H9 (cell line): ENCODE results near the gene GUCY2F. TPM values are rescaled to one million over a fixed set of nuclear protein-coding genes. Genes with fewer than 3 reads are reported as not detected.

Experiments used
- DNase-seq: peaks from one replicate; pipeline ENCODE4 v3.0.0-alpha.2; 2017
- H2AFZ ChIP-seq: one replicate; pipeline ENCODE4 v1.6.1; 2013; ENCODE audit warnings: mild to moderate bottlenecking, low read length, control low read depth, moderate library complexity
- H2AK5ac ChIP-seq: 2 replicates; pipeline ENCODE4 v1.6.1; 2013; ENCODE audit warnings: low read length, control low read depth, mixed read lengths; ENCODE audit not compliant: insufficient read length
- H2BK120ac ChIP-seq: one replicate; pipeline ENCODE4 v1.6.1; 2013; ENCODE audit warnings: low read depth, mild to moderate bottlenecking, low read length, control low read depth, inconsistent platforms; ENCODE audit not compliant: poor library complexity, severe bottlenecking
- H2BK12ac ChIP-seq: 2 replicates; pipeline ENCODE4 v1.6.1; 2013; ENCODE audit warnings: low read length, control low read depth, mixed read lengths, low read depth; ENCODE audit not compliant: insufficient read length
- H2BK15ac ChIP-seq: 2 replicates; pipeline ENCODE4 v1.6.1; 2013; ENCODE audit warnings: low read depth, low read length, control low read depth
- H2BK20ac ChIP-seq: one replicate; pipeline ENCODE4 v1.6.1; 2013; ENCODE audit warnings: low read depth, mild to moderate bottlenecking, low read length, control low read depth, inconsistent platforms; ENCODE audit not compliant: poor library complexity, severe bottlenecking
- H2BK5ac ChIP-seq: 2 replicates; pipeline ENCODE4 v1.6.1; 2013; ENCODE audit warnings: low read length, control low read depth, mixed read lengths; ENCODE audit not compliant: insufficient read length
- H3K14ac ChIP-seq: 2 replicates; pipeline ENCODE4 v1.6.1; 2013; ENCODE audit warnings: low read length, control low read depth; ENCODE audit not compliant: insufficient read depth
- H3K18ac ChIP-seq: 2 replicates; pipeline ENCODE4 v1.6.1; 2013; ENCODE audit warnings: low read depth, mild to moderate bottlenecking, mixed read lengths, low read length, control low read depth; ENCODE audit not compliant: insufficient read length
- H3K23ac ChIP-seq: 2 replicates; pipeline ENCODE4 v1.6.1; 2013; ENCODE audit warnings: low read length, control low read depth, mixed read lengths, low read depth; ENCODE audit not compliant: insufficient read length
- H3K23me2 ChIP-seq: 2 replicates; pipeline ENCODE4 v1.6.1; 2013; ENCODE audit warnings: low read depth, mild to moderate bottlenecking, mixed read lengths, low read length, control low read depth; ENCODE audit not compliant: insufficient read length, poor library complexity, severe bottlenecking
- H3K27ac ChIP-seq: 2 replicates; pipeline ENCODE4 v1.5.1; 2013; ENCODE audit warnings: low read length, control low read depth, mixed read lengths, low read depth; ENCODE audit not compliant: insufficient read length
- H3K27me3 ChIP-seq: 2 replicates; pipeline ENCODE4 v1.6.1; 2013; ENCODE audit warnings: low read length, control low read depth, inconsistent platforms; ENCODE audit not compliant: insufficient read depth
- H3K4ac ChIP-seq: 2 replicates; pipeline ENCODE4 v1.6.1; 2013; ENCODE audit warnings: low read depth, mild to moderate bottlenecking, control low read depth, inconsistent platforms, low read length, moderate library complexity
- H3K4me1 ChIP-seq: 2 replicates; pipeline ENCODE4 v1.6.1; 2013; ENCODE audit warnings: low read length, control low read depth, inconsistent platforms; ENCODE audit not compliant: insufficient read depth
- H3K4me2 ChIP-seq: 2 replicates; pipeline ENCODE4 v1.6.1; 2013; ENCODE audit warnings: low read length, control low read depth, mixed read lengths; ENCODE audit not compliant: insufficient read length, insufficient read depth
- H3K56ac ChIP-seq: 2 replicates; pipeline ENCODE4 v1.6.1; 2013; ENCODE audit warnings: low read depth, mild to moderate bottlenecking, mixed read lengths, low read length, control low read depth; ENCODE audit not compliant: insufficient read length
- H3K79me1 ChIP-seq: 2 replicates; pipeline ENCODE4 v1.6.1; 2013; ENCODE audit warnings: low read depth, mild to moderate bottlenecking, moderate library complexity, low read length, control low read depth, inconsistent platforms; ENCODE audit not compliant: insufficient read depth, poor library complexity, severe bottlenecking
- H3K79me2 ChIP-seq: 2 replicates; pipeline ENCODE4 v1.6.1; 2013; ENCODE audit warnings: low read length, control low read depth, inconsistent platforms; ENCODE audit not compliant: insufficient read depth
- H3K9ac ChIP-seq: 2 replicates; pipeline ENCODE4 v1.6.1; 2013; ENCODE audit warnings: low read length, control low read depth, mixed read lengths; ENCODE audit not compliant: insufficient read length; ENCODE audit errors: extremely low read depth
- H3K9me3 ChIP-seq: one replicate; pipeline ENCODE4 v1.6.1; 2013; ENCODE audit warnings: low read depth, low read length, inconsistent platforms; ENCODE audit not compliant: control insufficient read depth
- H3T11ph ChIP-seq: one replicate; pipeline ENCODE4 v1.6.1; 2013; ENCODE audit warnings: mild to moderate bottlenecking, low read length, control low read depth, inconsistent platforms
- H4K20me1 ChIP-seq: one replicate; pipeline ENCODE4 v1.6.1; 2013; ENCODE audit not compliant: control insufficient read depth, insufficient read length, insufficient read depth
- H4K5ac ChIP-seq: 2 replicates; pipeline ENCODE4 v1.6.1; 2013; ENCODE audit warnings: low read depth, mild to moderate bottlenecking, mixed read lengths, low read length, control low read depth; ENCODE audit not compliant: insufficient read length
- H4K8ac ChIP-seq: replicated peaks from 2 replicates; pipeline ENCODE4 v1.6.1; 2013; ENCODE audit warnings: low read length, control low read depth, mixed read lengths, low read depth; ENCODE audit not compliant: insufficient read length
- H4K91ac ChIP-seq: 2 replicates; pipeline ENCODE4 v1.6.1; 2013; ENCODE audit warnings: low read depth, mild to moderate bottlenecking, moderate library complexity, mixed read lengths, low read length, control low read depth; ENCODE audit not compliant: insufficient read length
- H3K27ac Mint-ChIP-seq, 3 experiments: 2 replicates in 2 of 3; 3 replicates in 1 of 3; pipeline ENCODE4 v1.8.0; 2020 to 2021; ENCODE audit warnings: mixed read lengths in 3 of 3, mild to moderate bottlenecking in 1 of 3, moderate library complexity in 1 of 3
- H3K27me3 Mint-ChIP-seq: 2 replicates; pipeline ENCODE4 v1.8.0; 2021; ENCODE audit warnings: low read depth, mild to moderate bottlenecking, moderate library complexity, mixed read lengths
- H3K36me3 Mint-ChIP-seq, 3 experiments: 2 replicates in 2 of 3; 3 replicates in 1 of 3; pipeline ENCODE4 v1.8.0; 2020 to 2021; ENCODE audit warnings: low read depth in 3 of 3, mixed read lengths in 3 of 3; ENCODE audit not compliant: insufficient read depth in 1 of 3
- H3K4me1 Mint-ChIP-seq, 2 experiments: 2 replicates each; pipeline ENCODE4 v1.8.0; 2020; ENCODE audit warnings: mixed read lengths in 2 of 2
- H3K4me3 Mint-ChIP-seq, 2 experiments: 2 replicates in 1 of 2; 3 replicates in 1 of 2; pipeline ENCODE4 v1.8.0; 2020 to 2021; ENCODE audit warnings: mild to moderate bottlenecking in 2 of 2, mixed read lengths in 2 of 2, moderate library complexity in 1 of 2
- H3K9me3 Mint-ChIP-seq, 2 experiments: 2 replicates in 1 of 2; 3 replicates in 1 of 2; pipeline ENCODE4 v1.8.0; 2020; ENCODE audit warnings: mild to moderate bottlenecking in 2 of 2, mixed read lengths in 2 of 2, moderate library complexity in 1 of 2
- CTCF ChIP-seq: fragments of 200-600 bp; sonication (generic); conservative IDR thresholded peaks from 3 replicates; pipeline ENCODE4 v1.8.0; 2021; ENCODE audit warnings: antibody characterized with exemption, mild to moderate bottlenecking
- WGBS: extraction: QIAGEN DNeasy Blood & Tissue Kit; methylation state at CpG from one replicate; pipeline ENCODE4 v1.1.7; 2013; ENCODE audit warnings: missing lambda C conversion rate, low lambda C conversion rate, mixed read lengths; ENCODE audit not compliant: insufficient read length; ENCODE audit errors: extremely low coverage; 5-methylcytosine and 5-hydroxymethylcytosine counted together
- total RNA-seq: library from RNA; stranded (reverse); gene quantifications from 2 replicates; pipeline ENCODE4 v1.2.1, GENCODE V29; 2021

The GUCY2F gene
- total RNA-seq, 1 experiment from 2014 or later = 0.11 TPM

- WGBS = no CpG with 5 or more reads among the region's 3 CpGs
- 0 out of 2 replicates have a peak, but pooled peaks cover 2% of the 10 kb centered on the region for H3K27me3 Mint-ChIP-seq
- Histone ChIP-seq H3K18ac (no peak overlapping the region), H2AFZ (no peak overlapping the region), H2BK20ac (no peak overlapping the region), H4K91ac (no peak overlapping the region), H3K9ac (no peak overlapping the region), H4K8ac (no peak overlapping the region), H2BK5ac (no peak overlapping the region), H2AK5ac (no peak overlapping the region), H3K23ac (no peak overlapping the region), H3K27ac (no peak overlapping the region), H3K79me1 (no peaks in the 10 kb centered on the region), H4K5ac (no peak overlapping the region), H3K4me2 (no peak overlapping the region), H3K79me2 (no peaks in the 10 kb centered on the region), H3K23me2 (no peaks in the 10 kb centered on the region), H2BK15ac (no peak overlapping the region), H3K56ac (no peak overlapping the region), H2BK12ac (no peak overlapping the region), H3K14ac (no peak overlapping the region), H3K4me1 (no peaks in the 10 kb centered on the region; the same call in 1 of the 2 replicates), H3T11ph (no peak overlapping the region), H3K9me3 (no peaks in the 10 kb centered on the region), H3K4ac (no peak overlapping the region), H3K27me3 (no peaks in the 10 kb centered on the region), H2BK120ac (no peak overlapping the region), H4K20me1 (no peaks in the 10 kb centered on the region)
- TF ChIP-seq CTCF = no peak
- no peak for DNase-seq
- H3K4me3 Mint-ChIP-seq = no peak overlapping the region
- H3K4me1 Mint-ChIP-seq = peaks cover 7 to 10% of the 10 kb centered on the region in 2 experiments; a peak in 3 of 4 replicates
- H3K9me3 Mint-ChIP-seq = no peaks in the 10 kb centered on the region
- no peaks in the 10 kb centered on the region for H3K36me3 Mint-ChIP-seq
- H3K27ac Mint-ChIP-seq = peak overlapping the region in 1 of 3 experiments; percentile 4; a peak in 1 of 7 replicates
Observed at GRCh38 chrX:109351557-109351956, 130.3 kb downstream of the GUCY2F start.
